Endothelial cell of umbilical vein (primary cell): Measurements from ENCODE around the gene SOX5. TPM values are rescaled to one million over a fixed set of nuclear protein-coding genes. Genes with fewer than 3 reads are reported as not detected.

Experiments
- BruUV-seq: library from RNA; stranded (reverse); fragments of 400-500 nt; replicated peaks from 2 replicates; lab custom pipeline; 2021; lab: Mats Ljungman, UMichigan
- CTCF ChIA-PET: fragments of 300-600, 350-600 bp; sonication (Branson Sonifier 250); formaldehyde crosslinking; loops from one replicate; lab custom pipeline; 2021; ENCODE audit warnings: antibody characterized with exemption, inconsistent platforms; lab: Charles Lee
- POLR2A ChIA-PET: fragments of 300-600, 350-600 bp; sonication (Branson Sonifier 250); formaldehyde crosslinking; loops from one replicate; lab custom pipeline; 2021; ENCODE audit warnings: antibody characterized with exemption, inconsistent platforms; lab: Charles Lee
- DNase-seq: peaks from one replicate; pipeline ENCODE4 v3.0.0-alpha.2; 2011; ENCODE audit warnings: low read depth, low spot score
- FAIRE-seq: peaks from 2 replicates; lab custom pipeline; 2011; peaks lifted over from hg19 to GRCh38; lab: Jason Lieb, UNC
- H2AFZ ChIP-seq: 2 replicates; pipeline ENCODE4 v1.6.0; 2012; ENCODE audit warnings: low read depth, low read length, control low read depth, inconsistent platforms
- H3K27ac ChIP-seq: 2 replicates; pipeline ENCODE4 v1.5.1; 2011; ENCODE audit warnings: low read depth, mild to moderate bottlenecking, control low read depth, low read length, moderate library complexity; ENCODE audit not compliant: insufficient read depth
- H3K27me3 ChIP-seq, 2 experiments: 2 replicates each; pipeline versions ENCODE4 v1.6.0 to v1.6.1; 2011; ENCODE audit warnings: low read length in 2 of 2, mixed read lengths in 1 of 2; ENCODE audit not compliant: control insufficient read depth in 2 of 2, insufficient read depth in 2 of 2
- H3K36me3 ChIP-seq, 2 experiments: 2 replicates in 1 of 2; 3 replicates in 1 of 2; pipeline ENCODE4 v1.5.1; 2011; ENCODE audit warnings: low read length in 2 of 2, mild to moderate bottlenecking in 1 of 2, moderate library complexity in 1 of 2; ENCODE audit not compliant: control insufficient read depth in 2 of 2, insufficient read depth in 2 of 2; ENCODE audit errors: extremely low read depth in 1 of 2
- H3K4me1 ChIP-seq: 3 replicates; pipeline ENCODE4 v1.5.1; 2011; ENCODE audit warnings: mild to moderate bottlenecking, low read length; ENCODE audit not compliant: control insufficient read depth, insufficient read depth; ENCODE audit errors: extremely low read depth
- H3K4me2 ChIP-seq: 2 replicates; pipeline ENCODE4 v1.6.1; 2011; ENCODE audit warnings: low read length, control low read depth, mixed read lengths; ENCODE audit not compliant: insufficient read depth
- H3K4me3 ChIP-seq, 3 experiments: fragments of 200-600 bp in 1 of 3; sonication (generic), shearing (Covaris generic) in 1 of 3; replicated peaks in 1 of 3; 2 replicates each; pipeline ENCODE4 v1.5.1; 2011 to 2016; ENCODE audit warnings: control low read depth in 3 of 3, low read length in 3 of 3, mild to moderate bottlenecking in 2 of 3, inconsistent platforms in 1 of 3, low read depth in 1 of 3, moderate library complexity in 1 of 3; ENCODE audit not compliant: insufficient read depth in 1 of 3
- H3K79me2 ChIP-seq: 2 replicates; pipeline ENCODE4 v1.6.0; 2012; ENCODE audit warnings: low read length, inconsistent platforms; ENCODE audit not compliant: control insufficient read depth, insufficient read depth
- H3K9ac ChIP-seq: replicated peaks from 2 replicates; pipeline ENCODE3; 2011; ENCODE audit warnings: low read length, control low read depth; ENCODE audit not compliant: insufficient read depth; ENCODE audit errors: extremely low read depth
- H3K9me1 ChIP-seq: replicated peaks from 3 replicates; pipeline ENCODE4 v1.6.0; 2011; ENCODE audit warnings: mild to moderate bottlenecking, low read length; ENCODE audit not compliant: control insufficient read depth, insufficient read depth; ENCODE audit errors: extremely low read depth
- H3K9me3 ChIP-seq: replicated peaks from 2 replicates; pipeline ENCODE4 v1.5.1; 2012; ENCODE audit warnings: low read length, inconsistent platforms; ENCODE audit not compliant: control insufficient read depth, insufficient read depth
- H4K20me1 ChIP-seq: replicated peaks from 2 replicates; pipeline ENCODE3; 2011; ENCODE audit warnings: mild to moderate bottlenecking, low read length; ENCODE audit not compliant: control insufficient read depth, insufficient read depth; ENCODE audit errors: extremely low read depth
- EZH2 ChIP-seq: IDR thresholded peaks from 2 replicates; pipeline ENCODE4 v1.6.1; 2012; ENCODE audit warnings: borderline replicate concordance, low read depth, mild to moderate bottlenecking, moderate library complexity, low read length, inconsistent platforms; ENCODE audit not compliant: severe bottlenecking
- FOS ChIP-seq: IDR thresholded peaks from 2 replicates; pipeline ENCODE4 v1.6.1; 2011; ENCODE audit warnings: mild to moderate bottlenecking, low read length, moderate library complexity, borderline replicate concordance; ENCODE audit not compliant: insufficient read depth
- GATA2 ChIP-seq: IDR thresholded peaks from 2 replicates; pipeline ENCODE4 v1.7.0; 2011; ENCODE audit warnings: low read depth, mild to moderate bottlenecking, moderate library complexity, mixed read lengths, low read length; ENCODE audit not compliant: insufficient read length, insufficient read depth
- JUN ChIP-seq: IDR thresholded peaks from 2 replicates; pipeline ENCODE4 v1.6.1; 2011; ENCODE audit warnings: borderline replicate concordance, low read depth; ENCODE audit not compliant: insufficient read length, insufficient read depth
- MYC ChIP-seq: IDR thresholded peaks from one replicate; pipeline ENCODE4 v1.6.1; 2011; ENCODE audit warnings: mild to moderate bottlenecking, low read depth, low read length
- POLR2A ChIP-seq: IDR thresholded peaks from 2 replicates; pipeline ENCODE4 v1.6.1; 2012; ENCODE audit warnings: low read depth, mild to moderate bottlenecking, control low read depth, low read length
- POLR2AphosphoS5 ChIP-seq: IDR thresholded peaks from 2 replicates; pipeline ENCODE4 v1.6.1; 2012; ENCODE audit warnings: low read depth, mild to moderate bottlenecking, control low read depth, low read length, moderate library complexity; ENCODE audit not compliant: insufficient read depth
- dilution Hi-C: fragments of 300-500 bp; cut with MboI; formaldehyde crosslinking; loops from one replicate; pipeline ENCODE4 v1.15.0; 2019; ENCODE audit warnings: low sequenced_read_pairs; ENCODE audit not compliant: extremely low pct_ligation_motif_present
- intact Hi-C: fragments of 100-400 bp; cut with micrococcal nuclease; formaldehyde crosslinking; loops from one replicate; pipeline ENCODE4 v1.10.0; 2022
- polyA plus RNA-seq, 4 experiments: library from polyadenylated mRNA; depleted of rRNA in 3 of 4; stranded (reverse) in 3 of 4; unstranded in 1 of 4; fragments of >200 nt; gene quantifications; 2 replicates each; pipeline versions ENCODE4 v1.2.1 to v1.2.3, GENCODE V29; 2011 to 2012; ENCODE audit warnings: missing spikeins in 1 of 4
- total RNA-seq: library from RNA; stranded (reverse); gene quantifications from 2 replicates; pipeline ENCODE4 v1.2.3, GENCODE V29; 2021
- TF ChIP-seq, protein P1 (sequence below): IDR thresholded peaks from 2 replicates; pipeline ENCODE4 v1.6.1; 2011; ENCODE audit not compliant: insufficient read depth, insufficient read length
- TF ChIP-seq, protein P2 (sequence below), 2 donors: IDR thresholded peaks; 1 replicate in 1 of 2; 2 replicates in 1 of 2; pipeline ENCODE4 v1.5.1; 2011; ENCODE audit warnings: low read length in 2 of 2, mild to moderate bottlenecking in 2 of 2, moderate library complexity in 2 of 2, control low read depth in 1 of 2, inconsistent platforms in 1 of 2, low read depth in 1 of 2; ENCODE audit not compliant: insufficient read depth in 1 of 2; ENCODE audit errors: extremely low read depth in 1 of 2

SOX5 gene
- total and polyA plus RNA-seq, 2 donors (not counting 3 experiments of a cell fraction or from before 2014, with no cell fraction given), result 0.63 to 3.5 TPM

DNA sequence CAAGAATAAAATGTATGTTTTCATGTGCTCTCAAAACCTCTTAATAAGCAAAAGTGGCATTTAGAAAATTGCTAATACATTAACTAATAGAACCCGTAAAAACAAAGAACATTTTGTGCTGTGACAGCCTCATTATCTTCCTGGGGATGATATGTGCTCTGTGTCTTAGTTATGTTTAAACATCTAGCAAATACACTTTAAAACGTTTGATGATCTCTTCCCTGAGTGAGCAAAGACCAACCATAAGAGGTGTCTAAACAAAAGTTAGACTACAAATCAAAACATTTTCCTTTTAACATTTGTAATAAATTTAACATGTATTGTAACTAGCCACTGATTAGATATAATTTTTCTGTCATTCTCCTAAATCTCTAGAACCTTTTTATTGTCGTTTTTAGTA is 95.8 kb downstream of the SOX5 start:
- Histone ChIP-seq H4K20me1 (no peaks in the 10 kb centered on the region), H3K36me3 (no peaks in the 10 kb centered on the region)
- no TSS peak for BruUV-seq

More for the DNA sequence above, 95.8 kb downstream of the SOX5 start:
- Histone ChIP-seq H2AFZ (no peak overlapping the region), H3K9ac (no peak overlapping the region), H3K4me2 (no peak overlapping the region), H3K27ac (no peak overlapping the region), H3K79me2 (no peaks in the 10 kb centered on the region), H3K9me1 (no peaks in the 10 kb centered on the region), H3K4me1 (no peaks in the 10 kb centered on the region), H3K27me3 (no peaks in the 10 kb centered on the region), H3K4me3 (no peak overlapping the region), H3K9me3 (no peaks in the 10 kb centered on the region)
- DNase-seq (no peak), FAIRE-seq (no peak)
- TF ChIP-seq JUN (no peak), GATA2 (no peak), EZH2 (no peak), MYC (no peak), FOS (no peak), POLR2AphosphoS5 (no peak), POLR2A (no peak)
- TF ChIP-seq, protein P1, sequence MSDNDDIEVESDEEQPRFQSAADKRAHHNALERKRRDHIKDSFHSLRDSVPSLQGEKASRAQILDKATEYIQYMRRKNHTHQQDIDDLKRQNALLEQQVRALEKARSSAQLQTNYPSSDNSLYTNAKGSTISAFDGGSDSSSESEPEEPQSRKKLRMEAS, result no peak
- TF ChIP-seq, protein P2, sequence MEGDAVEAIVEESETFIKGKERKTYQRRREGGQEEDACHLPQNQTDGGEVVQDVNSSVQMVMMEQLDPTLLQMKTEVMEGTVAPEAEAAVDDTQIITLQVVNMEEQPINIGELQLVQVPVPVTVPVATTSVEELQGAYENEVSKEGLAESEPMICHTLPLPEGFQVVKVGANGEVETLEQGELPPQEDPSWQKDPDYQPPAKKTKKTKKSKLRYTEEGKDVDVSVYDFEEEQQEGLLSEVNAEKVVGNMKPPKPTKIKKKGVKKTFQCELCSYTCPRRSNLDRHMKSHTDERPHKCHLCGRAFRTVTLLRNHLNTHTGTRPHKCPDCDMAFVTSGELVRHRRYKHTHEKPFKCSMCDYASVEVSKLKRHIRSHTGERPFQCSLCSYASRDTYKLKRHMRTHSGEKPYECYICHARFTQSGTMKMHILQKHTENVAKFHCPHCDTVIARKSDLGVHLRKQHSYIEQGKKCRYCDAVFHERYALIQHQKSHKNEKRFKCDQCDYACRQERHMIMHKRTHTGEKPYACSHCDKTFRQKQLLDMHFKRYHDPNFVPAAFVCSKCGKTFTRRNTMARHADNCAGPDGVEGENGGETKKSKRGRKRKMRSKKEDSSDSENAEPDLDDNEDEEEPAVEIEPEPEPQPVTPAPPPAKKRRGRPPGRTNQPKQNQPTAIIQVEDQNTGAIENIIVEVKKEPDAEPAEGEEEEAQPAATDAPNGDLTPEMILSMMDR (IDR thresholded peaks at IDR 0.05; ENCODE audit: extremely low read depth in 1 of 2, insufficient read depth in 1 of 2, low read depth in 1 of 2, low read length in 2 of 2), result no peak
- dilution Hi-C loops, result no loop called here
- CTCF ChIA-PET, result no interaction called here
- POLR2A ChIA-PET, result no interaction called here
- intact Hi-C loops, result no loop called here
